Measurements from ENCODE around the gene CDH4.

CDH4 gene

GRCh38 chr20:61548069-61548468 lies 296.0 kb downstream of the CDH4 start:
- Histone ChIP-seq H3K36me3 (ENCODE audit: control insufficient read depth in 1 of 2, insufficient read depth in 2 of 2, low read length in 2 of 2) (no peaks in the 10 kb centered on the region), H3K18ac (ENCODE audit: low read length) (no peak overlapping the region), H4K12ac (ENCODE audit: low read depth, low read length) (no peak overlapping the region), H3K4me2 (ENCODE audit: low read length) (no peak overlapping the region), H2BK120ac (ENCODE audit: insufficient read depth, low read length, poor library complexity) (no peak overlapping the region), H3K79me2 (ENCODE audit: control insufficient read depth, insufficient read depth, low read length, poor library complexity) (no peaks in the 10 kb centered on the region), H3K14ac (ENCODE audit: low read length) (no peak overlapping the region), H3K27me3 (ENCODE audit: insufficient read depth, low read length) (no peaks in the 10 kb centered on the region), H3K23ac (ENCODE audit: low read length) (no peak overlapping the region), H3K9ac (ENCODE audit: low read length) (no peak overlapping the region), H3K9me3 (ENCODE audit: insufficient read depth, low read depth, low read length) (peaks cover 4% of the 10 kb centered on the region), H4K8ac (ENCODE audit: low read depth, low read length) (no peak overlapping the region), H3K27ac (ENCODE audit: low read depth, low read length) (no peak overlapping the region), H2BK12ac (ENCODE audit: low read length) (no peak overlapping the region), H2AFZ (ENCODE audit: insufficient read depth, low read length, poor library complexity) (no peak overlapping the region), H2AK5ac (ENCODE audit: low read length) (no peak overlapping the region), H4K91ac (ENCODE audit: low read depth, low read length) (no peak overlapping the region), H3K79me1 (ENCODE audit: low read length) (no peaks in the 10 kb centered on the region), H3K4ac (ENCODE audit: low read depth, low read length) (no peak overlapping the region), H3K4me3 (ENCODE audit: low read depth, low read length) (no peak overlapping the region), H2BK5ac (ENCODE audit: low read depth, low read length, poor library complexity) (no peak overlapping the region), H3K4me1 (ENCODE audit: control insufficient read depth in 1 of 2, insufficient read depth in 2 of 2, low read length in 2 of 2) (no peaks in the 10 kb centered on the region)
- DNase-seq, result no peak
- no CpG with 5 or more reads among the region's 4 CpGs for WGBS (ENCODE audit: extremely low coverage, insufficient coverage, insufficient read length)

- Histone ChIP-seq H3K9ac (ENCODE audit: low read length) (no peak overlapping the region), H3K18ac (ENCODE audit: low read length) (no peak overlapping the region), H4K12ac (ENCODE audit: low read depth, low read length) (no peak overlapping the region), H3K14ac (ENCODE audit: low read length) (no peak overlapping the region), H3K79me1 (ENCODE audit: low read length) (no peaks in the 10 kb centered on the region), H3K4ac (ENCODE audit: low read depth, low read length) (no peak overlapping the region), H2AFZ (ENCODE audit: insufficient read depth, low read length, poor library complexity) (no peak overlapping the region), H2AK5ac (ENCODE audit: low read length) (no peak overlapping the region), H2BK120ac (ENCODE audit: insufficient read depth, low read length, poor library complexity) (no peak overlapping the region), H4K8ac (ENCODE audit: low read depth, low read length) (no peak overlapping the region), H3K4me2 (ENCODE audit: low read length) (no peak overlapping the region), H2BK12ac (ENCODE audit: low read length) (no peak overlapping the region), H3K4me1 (ENCODE audit: control insufficient read depth in 1 of 2, insufficient read depth in 2 of 2, low read length in 2 of 2) (no peaks in the 10 kb centered on the region), H2BK5ac (ENCODE audit: low read depth, low read length, poor library complexity) (no peak overlapping the region), H4K91ac (ENCODE audit: low read depth, low read length) (no peak overlapping the region), H3K9me3 (ENCODE audit: insufficient read depth, low read depth, low read length) (peaks cover 2% of the 10 kb centered on the region), H3K27me3 (ENCODE audit: insufficient read depth, low read length) (no peaks in the 10 kb centered on the region), H3K23ac (ENCODE audit: low read length) (no peak overlapping the region), H3K79me2 (ENCODE audit: control insufficient read depth, insufficient read depth, low read length, poor library complexity) (no peaks in the 10 kb centered on the region), H3K4me3 (ENCODE audit: low read depth, low read length) (no peak overlapping the region), H3K36me3 (ENCODE audit: control insufficient read depth in 1 of 2, insufficient read depth in 2 of 2, low read length in 2 of 2) (no peaks in the 10 kb centered on the region), H3K27ac (ENCODE audit: low read depth, low read length) (no peak overlapping the region)
- WGBS (ENCODE audit: extremely low coverage, insufficient coverage, insufficient read length), result no CpG with 5 or more reads among the region's 2 CpGs
- no peak for DNase-seq
Measured at GRCh38 chr20:61549865-61550264, 297.8 kb downstream of the CDH4 start.

- H4K12ac ChIP-seq (ENCODE audit: low read depth, low read length), result no peak overlapping the region
- H3K27ac ChIP-seq (ENCODE audit: low read depth, low read length), result no peak overlapping the region
- H3K79me1 ChIP-seq (ENCODE audit: low read length), result no peaks in the 10 kb centered on the region
- H2BK12ac ChIP-seq (ENCODE audit: low read length), result no peak overlapping the region
- no peak overlapping the region for H2AK5ac ChIP-seq (ENCODE audit: low read length)
- H2BK120ac ChIP-seq (ENCODE audit: insufficient read depth, low read length, poor library complexity), result no peak overlapping the region
- H4K8ac ChIP-seq (ENCODE audit: low read depth, low read length), result no peak overlapping the region
- H3K4ac ChIP-seq (ENCODE audit: low read depth, low read length), result no peak overlapping the region
- H3K27me3 ChIP-seq (ENCODE audit: insufficient read depth, low read length), result no peaks in the 10 kb centered on the region
- no peaks in the 10 kb centered on the region for H3K79me2 ChIP-seq (ENCODE audit: control insufficient read depth, insufficient read depth, low read length, poor library complexity)
- no peak overlapping the region for H3K9ac ChIP-seq (ENCODE audit: low read length)
- H3K14ac ChIP-seq (ENCODE audit: low read length), result no peak overlapping the region
- H3K18ac ChIP-seq (ENCODE audit: low read length), result no peak overlapping the region
- H3K4me2 ChIP-seq (ENCODE audit: low read length), result no peak overlapping the region
- no peaks in the 10 kb centered on the region for H3K4me1 ChIP-seq (ENCODE audit: control insufficient read depth in 1 of 2, insufficient read depth in 2 of 2, low read length in 2 of 2)
- no peak for DNase-seq
- peaks cover 2% of the 10 kb centered on the region for H3K9me3 ChIP-seq (ENCODE audit: insufficient read depth, low read depth, low read length)
- no peak overlapping the region for H3K23ac ChIP-seq (ENCODE audit: low read length)
- no peaks in the 10 kb centered on the region for H3K36me3 ChIP-seq (ENCODE audit: control insufficient read depth in 1 of 2, insufficient read depth in 2 of 2, low read length in 2 of 2)
- H4K91ac ChIP-seq (ENCODE audit: low read depth, low read length), result no peak overlapping the region
- no peak overlapping the region for H2AFZ ChIP-seq (ENCODE audit: insufficient read depth, low read length, poor library complexity)
- H2BK5ac ChIP-seq (ENCODE audit: low read depth, low read length, poor library complexity), result no peak overlapping the region
- H3K4me3 ChIP-seq (ENCODE audit: low read depth, low read length), result no peak overlapping the region
- no CpG with 5 or more reads among the region's 2 CpGs for WGBS (ENCODE audit: extremely low coverage, insufficient coverage, insufficient read length)
Measured at GRCh38 chr20:61551401-61551800, 299.3 kb downstream of the CDH4 start.

- H2BK5ac ChIP-seq (ENCODE audit: low read depth, low read length, poor library complexity), result no peak overlapping the region
- H2BK12ac ChIP-seq (ENCODE audit: low read length), result no peak overlapping the region
- H3K79me2 ChIP-seq (ENCODE audit: control insufficient read depth, insufficient read depth, low read length, poor library complexity), result no peaks in the 10 kb centered on the region
- H3K27ac ChIP-seq (ENCODE audit: low read depth, low read length), result no peak overlapping the region
- H4K8ac ChIP-seq (ENCODE audit: low read depth, low read length), result no peak overlapping the region
- H3K4me3 ChIP-seq (ENCODE audit: low read depth, low read length), result peak overlapping the region; percentile 26
- H3K9ac ChIP-seq (ENCODE audit: low read length), result no peak overlapping the region
- H2BK120ac ChIP-seq (ENCODE audit: insufficient read depth, low read length, poor library complexity), result no peak overlapping the region
- no peak overlapping the region for H3K4me2 ChIP-seq (ENCODE audit: low read length)
- no peaks in the 10 kb centered on the region for H3K36me3 ChIP-seq (ENCODE audit: control insufficient read depth in 1 of 2, insufficient read depth in 2 of 2, low read length in 2 of 2)
- H3K18ac ChIP-seq (ENCODE audit: low read length), result no peak overlapping the region
- no peak overlapping the region for H3K14ac ChIP-seq (ENCODE audit: low read length)
- no peak overlapping the region for H3K4ac ChIP-seq (ENCODE audit: low read depth, low read length)
- peaks cover 2% of the 10 kb centered on the region for H3K9me3 ChIP-seq (ENCODE audit: insufficient read depth, low read depth, low read length)
- H3K27me3 ChIP-seq (ENCODE audit: insufficient read depth, low read length), result no peaks in the 10 kb centered on the region
- no peak overlapping the region for H2AK5ac ChIP-seq (ENCODE audit: low read length)
- H4K12ac ChIP-seq (ENCODE audit: low read depth, low read length), result no peak overlapping the region
- H4K91ac ChIP-seq (ENCODE audit: low read depth, low read length), result no peak overlapping the region
- H3K4me1 ChIP-seq (ENCODE audit: control insufficient read depth in 1 of 2, insufficient read depth in 2 of 2, low read length in 2 of 2), result peaks cover 0 to 2% of the 10 kb centered on the region in 2 experiments
- no peak overlapping the region for H3K23ac ChIP-seq (ENCODE audit: low read length)
- DNase-seq, result no peak
- no peaks in the 10 kb centered on the region for H3K79me1 ChIP-seq (ENCODE audit: low read length)
- no CpG with 5 or more reads among the region's 10 CpGs for WGBS (ENCODE audit: extremely low coverage, insufficient coverage, insufficient read length)
- no peak overlapping the region for H2AFZ ChIP-seq (ENCODE audit: insufficient read depth, low read length, poor library complexity)
Measured at GRCh38 chr20:61554617-61555016, 302.6 kb downstream of the CDH4 start.
